Astrocyte of the cerebellum (primary cell): ENCODE data around the gene GGA2.
A peak's percentile ranks its signal among the peaks of the same experiment; 100 is the strongest.
"Not testable (repeated sequence)": the region's sequence is repeated elsewhere in the genome, so short reads cannot be mapped to it uniquely, and the experiment has no call there.

Source experiments
- DNase-seq: peaks from one replicate; pipeline ENCODE4 v3.0.0-alpha.2; 2011; ENCODE audit warnings: low read depth
- H3K4me3 ChIP-seq: 2 replicates; pipeline ENCODE4 v1.5.1; 2011; ENCODE audit warnings: mild to moderate bottlenecking, low read depth, low read length, moderate library complexity
- CTCF ChIP-seq: IDR thresholded peaks from 2 replicates; pipeline ENCODE4 v1.5.1; 2012; ENCODE audit warnings: low read length, low read depth, moderate library complexity, mild to moderate bottlenecking; ENCODE audit errors: missing control alignments
- in situ Hi-C: cut with HindIII; loops from 2 replicates; pipeline ENCODE4 v1.10.0; 2017; ENCODE audit warnings: low sequenced_read_pairs

The GGA2 gene

GRCh38 chr16:23518435-23518891 lies 8.2 kb upstream of the GGA2 start:
- no peak for DNase-seq
- H3K4me3 ChIP-seq: no peak overlapping the region
- TF ChIP-seq CTCF: no peak
- in situ Hi-C loops: no loop called here

- H3K4me3 ChIP-seq: no peak overlapping the region
- no peak for DNase-seq
- in situ Hi-C loops: no loop called here
- no peak for TF ChIP-seq CTCF
These were observed 6.3 kb upstream of the GGA2 start for GRCh38 chr16:23516366-23517137.

- in situ Hi-C loops: no loop called here
- DNase-seq: no peak
- no peak overlapping the region for H3K4me3 ChIP-seq
- TF ChIP-seq CTCF: no peak
These were observed 5.6 kb upstream of the GGA2 start for GRCh38 chr16:23515881-23516280.

GRCh38 chr16:23514381-23515152 lies 4.3 kb upstream of the GGA2 start:
- DNase-seq: no peak
- in situ Hi-C loops: no loop called here

GRCh38 chr16:23512168-23512695 lies 1.9 kb upstream of the GGA2 start:
- in situ Hi-C loops: no loop called here
- H3K4me3 ChIP-seq: no peak overlapping the region
- DNase-seq: no peak
- no peak for TF ChIP-seq CTCF

More at GRCh38 chr16:23514381-23515152, 4.3 kb upstream of the GGA2 start:
- H3K4me3 ChIP-seq: no peak overlapping the region
- no peak for TF ChIP-seq CTCF

GRCh38 chr16:23511731-23512130 lies 1.4 kb upstream of the GGA2 start:
- no peak overlapping the region for H3K4me3 ChIP-seq
- no peak for TF ChIP-seq CTCF
- in situ Hi-C loops: no loop called here
- DNase-seq: no peak

GRCh38 chr16:23510915-23511270 lies 599 bp upstream of the GGA2 start:
- in situ Hi-C loops, DNase-seq: not testable (repeated sequence)

More at GRCh38 chr16:23510915-23511270, 599 bp upstream of the GGA2 start:
- H3K4me3 ChIP-seq: peak overlapping the region; percentile 50
